RWPE2 (cell line): ENCODE measurements around the gene SKA1.

Source experiments
- ATAC-seq: fragments of 200-7000 bp; cut with Tn5 transposase; 3 replicates; pipeline ENCODE4 v1.9.1; 2021; ENCODE audit warnings: low read depth
- DNase-seq: peaks from one replicate; pipeline ENCODE4 v3.0.0-alpha.2; 2020; ENCODE audit warnings: low spot score
- H3K27ac ChIP-seq: fragments of 450-650 bp; 2 replicates; pipeline ENCODE4 v1.5.1; 2017; ENCODE audit warnings: mild to moderate bottlenecking; ENCODE audit not compliant: poor library complexity, severe bottlenecking
- H3K27me3 ChIP-seq: fragments of 250-450 bp; sonication (Bioruptor Pico); 2 replicates; pipeline ENCODE4 v1.5.1; 2021; ENCODE audit warnings: mild to moderate bottlenecking, moderate library complexity; ENCODE audit not compliant: insufficient read depth, poor library complexity, severe bottlenecking
- H3K36me3 ChIP-seq: fragments of 250-450 bp; sonication (Bioruptor Pico); 2 replicates; pipeline ENCODE4 v1.5.1; 2020; ENCODE audit warnings: low read depth, mild to moderate bottlenecking, moderate library complexity
- H3K4me1 ChIP-seq: fragments of 250-450 bp; sonication (Bioruptor Pico); 2 replicates; pipeline ENCODE4 v1.5.1; 2021; ENCODE audit warnings: mild to moderate bottlenecking, moderate library complexity; ENCODE audit not compliant: insufficient read depth, poor library complexity, severe bottlenecking
- H3K4me3 ChIP-seq: fragments of 250-450 bp; sonication (Bioruptor Pico); 2 replicates; pipeline ENCODE4 v1.5.1; 2021; ENCODE audit warnings: mild to moderate bottlenecking, moderate library complexity; ENCODE audit not compliant: severe bottlenecking
- H3K9me3 ChIP-seq: fragments of 250-450 bp; sonication (Bioruptor Pico); 2 replicates; pipeline ENCODE4 v1.5.1; 2021; ENCODE audit warnings: mild to moderate bottlenecking, moderate library complexity; ENCODE audit not compliant: severe bottlenecking
- TF ChIP-seq, protein P1 (sequence below): fragments of 450-650 bp; IDR thresholded peaks from one replicate; pipeline ENCODE4 v1.5.1; 2017; ENCODE audit warnings: mild to moderate bottlenecking, moderate library complexity; ENCODE audit not compliant: poor library complexity, severe bottlenecking

Gene SKA1

DNA sequence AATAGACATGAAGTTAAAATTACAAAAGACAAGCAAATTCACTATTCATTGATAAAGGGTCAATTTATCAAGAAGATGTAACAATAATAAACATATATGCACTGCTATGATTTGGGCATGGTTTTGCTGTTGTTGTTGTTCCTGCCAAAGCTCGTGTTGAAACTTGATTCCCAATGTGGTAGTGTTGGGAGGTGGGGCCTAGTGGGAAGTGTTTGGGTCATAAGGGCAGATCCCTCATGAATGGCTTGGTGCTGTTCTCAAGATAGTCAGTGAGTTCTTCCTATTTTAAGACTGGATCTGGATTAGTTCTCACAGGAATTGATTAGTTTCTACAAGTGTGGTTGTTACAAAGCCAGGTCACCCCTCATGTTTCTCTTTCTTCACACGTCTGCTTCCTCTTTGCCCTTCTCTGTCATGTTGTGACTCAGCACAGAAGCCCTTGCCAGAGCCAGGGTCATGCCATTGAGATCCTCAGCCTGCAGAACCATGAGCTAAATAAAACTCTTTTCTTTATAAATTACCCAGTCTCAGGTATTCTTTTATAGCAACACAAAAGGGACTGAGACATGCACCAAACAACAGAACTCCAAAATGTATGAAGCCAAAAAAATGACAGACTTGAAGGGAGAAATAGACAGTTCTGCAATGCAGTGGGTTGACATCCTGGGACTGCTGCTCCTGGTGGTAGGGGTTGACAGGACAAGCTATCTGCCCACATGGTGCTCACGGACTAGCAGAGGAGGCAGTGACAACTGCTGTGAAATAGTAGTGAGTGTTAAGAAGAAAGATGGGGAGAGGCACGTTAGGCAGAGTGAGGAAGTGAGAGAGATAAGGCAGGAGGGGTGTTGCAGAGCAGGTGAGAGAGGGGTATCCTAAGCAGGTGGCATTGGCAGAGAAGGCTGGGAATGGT, 18.6 kb upstream of the SKA1 start:
- Histone ChIP-seq H3K36me3 (no peaks in the 10 kb centered on the region), H3K27me3 (no peaks in the 10 kb centered on the region), H3K4me1 (no peaks in the 10 kb centered on the region), H3K4me3 (no peak overlapping the region), H3K9me3 (no peaks in the 10 kb centered on the region), H3K27ac (no peak overlapping the region)
- ATAC-seq: no peak
- TF ChIP-seq, protein P1, sequence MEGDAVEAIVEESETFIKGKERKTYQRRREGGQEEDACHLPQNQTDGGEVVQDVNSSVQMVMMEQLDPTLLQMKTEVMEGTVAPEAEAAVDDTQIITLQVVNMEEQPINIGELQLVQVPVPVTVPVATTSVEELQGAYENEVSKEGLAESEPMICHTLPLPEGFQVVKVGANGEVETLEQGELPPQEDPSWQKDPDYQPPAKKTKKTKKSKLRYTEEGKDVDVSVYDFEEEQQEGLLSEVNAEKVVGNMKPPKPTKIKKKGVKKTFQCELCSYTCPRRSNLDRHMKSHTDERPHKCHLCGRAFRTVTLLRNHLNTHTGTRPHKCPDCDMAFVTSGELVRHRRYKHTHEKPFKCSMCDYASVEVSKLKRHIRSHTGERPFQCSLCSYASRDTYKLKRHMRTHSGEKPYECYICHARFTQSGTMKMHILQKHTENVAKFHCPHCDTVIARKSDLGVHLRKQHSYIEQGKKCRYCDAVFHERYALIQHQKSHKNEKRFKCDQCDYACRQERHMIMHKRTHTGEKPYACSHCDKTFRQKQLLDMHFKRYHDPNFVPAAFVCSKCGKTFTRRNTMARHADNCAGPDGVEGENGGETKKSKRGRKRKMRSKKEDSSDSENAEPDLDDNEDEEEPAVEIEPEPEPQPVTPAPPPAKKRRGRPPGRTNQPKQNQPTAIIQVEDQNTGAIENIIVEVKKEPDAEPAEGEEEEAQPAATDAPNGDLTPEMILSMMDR: no peak
- no peak for DNase-seq

DNA sequence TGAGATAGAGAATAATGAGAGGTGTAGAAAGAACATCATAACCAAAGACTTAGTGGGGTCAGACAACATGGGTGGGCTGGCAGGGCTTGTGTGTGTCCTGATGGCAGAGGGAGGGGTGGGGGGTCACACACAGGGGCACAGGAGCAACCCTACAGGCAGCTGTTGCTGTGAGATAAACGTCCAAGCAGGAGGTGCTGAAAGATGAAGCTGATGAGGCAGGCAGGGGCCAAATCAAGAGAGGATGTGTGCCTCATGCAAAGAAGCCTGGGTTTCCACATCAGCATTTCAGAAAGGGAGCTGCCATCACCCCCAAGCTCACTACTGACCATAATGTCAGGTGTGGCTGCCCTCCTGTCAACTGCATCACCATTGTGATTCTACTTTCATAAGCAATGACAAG, 16.0 kb upstream of the SKA1 start:
- no peak for ATAC-seq
- Histone ChIP-seq H3K9me3 (no peaks in the 10 kb centered on the region), H3K27me3 (no peaks in the 10 kb centered on the region), H3K4me1 (no peaks in the 10 kb centered on the region), H3K4me3 (no peak overlapping the region), H3K36me3 (no peaks in the 10 kb centered on the region), H3K27ac (no peak overlapping the region)
- no peak for DNase-seq
- TF ChIP-seq, protein P1: no peak

DNA sequence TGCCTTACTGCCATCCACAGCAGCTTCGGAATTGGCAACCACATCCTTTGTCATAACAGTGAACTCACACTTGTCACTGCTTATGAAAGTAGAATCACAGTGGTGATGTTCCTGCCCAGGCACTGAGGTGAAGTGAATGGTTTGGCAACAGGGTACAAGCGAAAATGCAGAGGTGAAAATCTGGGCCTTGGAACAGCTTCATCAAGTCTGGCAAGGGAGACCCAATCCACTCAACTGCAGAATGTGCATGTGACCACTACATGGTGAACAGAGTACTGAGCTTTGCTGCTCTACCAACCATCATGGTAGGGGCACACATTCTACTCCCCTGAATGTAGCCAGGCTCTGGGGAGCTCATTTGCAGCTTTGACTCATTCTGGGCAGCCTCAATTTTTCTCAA, 15.0 kb upstream of the SKA1 start:
- H3K27me3 ChIP-seq: no peaks in the 10 kb centered on the region
- H3K27ac ChIP-seq: no peak overlapping the region
- TF ChIP-seq, protein P1: no peak
- H3K36me3 ChIP-seq: no peaks in the 10 kb centered on the region
- ATAC-seq: no peak
- no peak overlapping the region for H3K4me3 ChIP-seq
- no peak for DNase-seq
- H3K4me1 ChIP-seq: no peaks in the 10 kb centered on the region
- H3K9me3 ChIP-seq: no peaks in the 10 kb centered on the region

DNA sequence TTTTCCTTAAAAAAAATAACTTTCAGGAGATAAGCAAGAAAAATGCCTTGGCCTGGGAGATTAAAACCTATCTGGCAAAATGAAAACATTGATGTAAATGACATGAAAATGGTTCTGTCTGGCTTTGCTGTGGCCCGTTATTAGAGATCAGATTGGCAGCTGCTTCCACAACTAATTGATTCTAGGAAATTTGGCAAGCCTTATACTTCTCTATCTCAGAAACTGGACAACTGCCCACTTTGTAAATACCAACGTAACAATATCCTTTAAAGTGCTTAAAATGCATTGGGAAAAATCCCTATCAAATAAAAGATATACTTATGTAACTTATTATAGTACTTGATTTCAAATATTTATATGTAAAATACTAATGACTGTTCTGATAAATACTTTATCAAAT, 14.2 kb upstream of the SKA1 start:
- H3K4me3 ChIP-seq: no peak overlapping the region
- TF ChIP-seq, protein P1: no peak
- ATAC-seq: no peak

DNA sequence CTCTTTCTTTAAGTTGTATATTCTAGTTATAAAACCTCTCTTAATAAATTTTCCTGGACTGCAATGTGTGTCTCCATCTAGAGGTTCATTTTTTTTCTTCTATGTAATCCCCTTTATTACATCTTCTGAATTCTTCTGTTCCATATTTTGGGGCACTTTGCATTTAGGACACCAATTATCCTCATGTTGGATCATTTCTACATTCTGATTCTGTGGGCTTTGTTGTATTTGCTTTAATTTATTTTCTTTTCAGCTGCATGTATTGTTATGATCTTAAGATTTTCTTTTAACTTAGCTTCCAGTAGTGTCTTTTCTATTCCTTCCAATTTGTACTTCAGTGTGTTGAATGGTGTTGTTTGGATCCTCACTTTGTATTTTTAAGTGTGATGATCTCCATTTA, 5.2 kb upstream of the SKA1 start:
- no peaks in the 10 kb centered on the region for H3K27me3 ChIP-seq
- H3K27ac ChIP-seq: no peak overlapping the region
- ATAC-seq: no peak
- H3K4me1 ChIP-seq: peaks cover 6% of the 10 kb centered on the region
- no peak for DNase-seq
- no peaks in the 10 kb centered on the region for H3K36me3 ChIP-seq
- peaks cover 5% of the 10 kb centered on the region for H3K9me3 ChIP-seq
- no peak overlapping the region for H3K4me3 ChIP-seq
- TF ChIP-seq, protein P1: no peak

More for the DNA sequence above, 14.2 kb upstream of the SKA1 start:
- DNase-seq: no peak
- no peaks in the 10 kb centered on the region for H3K9me3 ChIP-seq
- H3K4me1 ChIP-seq: no peaks in the 10 kb centered on the region
- H3K27ac ChIP-seq: no peak overlapping the region
- no peaks in the 10 kb centered on the region for H3K36me3 ChIP-seq
- H3K27me3 ChIP-seq: no peaks in the 10 kb centered on the region
